OCI-LY1 (cell line): ENCODE data around the gene CKB.
A peak's percentile ranks its signal among the peaks of the same experiment; 100 is the strongest.

Experiments
- H2AFZ ChIP-seq: fragments of 200-600 bp; sonication (generic), shearing (Covaris generic); 2 replicates; pipeline ENCODE4 v1.6.0; 2014; ENCODE audit warnings: antibody characterized with exemption, mild to moderate bottlenecking, low read length
- H3F3A ChIP-seq: fragments of 200-600 bp; sonication (generic), shearing (Covaris generic); 2 replicates; pipeline ENCODE4 v1.6.0; 2014; ENCODE audit warnings: mild to moderate bottlenecking, antibody characterized with exemption, low read length, moderate library complexity; ENCODE audit not compliant: insufficient read depth
- H3K27ac ChIP-seq: fragments of 200-600 bp; sonication (generic); 2 replicates; pipeline ENCODE4 v1.5.1; 2014; ENCODE audit warnings: low read length, mixed run types, mild to moderate bottlenecking, low read depth; ENCODE audit not compliant: poor library complexity, severe bottlenecking
- H3K27me3 ChIP-seq: fragments of 200-600 bp; sonication (generic); 2 replicates; pipeline ENCODE4 v1.6.0; 2014; ENCODE audit warnings: antibody characterized with exemption, mild to moderate bottlenecking, low read length, moderate library complexity; ENCODE audit not compliant: insufficient read depth
- H3K36me3 ChIP-seq: fragments of 200-600 bp; sonication (generic); 2 replicates; pipeline ENCODE4 v1.6.1; 2014; ENCODE audit warnings: mild to moderate bottlenecking, antibody characterized with exemption, low read length, moderate library complexity, mixed read lengths; ENCODE audit not compliant: insufficient read depth
- H3K4me1 ChIP-seq: fragments of 200-600 bp; sonication (generic); 2 replicates; pipeline ENCODE4 v1.5.1; 2014; ENCODE audit warnings: mild to moderate bottlenecking, low read length, moderate library complexity; ENCODE audit not compliant: insufficient read depth, severe bottlenecking
- H3K4me2 ChIP-seq: fragments of 200-600 bp; sonication (generic), shearing (Covaris generic); 2 replicates; pipeline ENCODE4 v1.6.1; 2014; ENCODE audit warnings: low read length
- H3K4me3 ChIP-seq: fragments of 200-600 bp; sonication (generic); 2 replicates; pipeline ENCODE4 v1.5.1; 2014; ENCODE audit warnings: low read length, low read depth, mild to moderate bottlenecking, mixed read lengths; ENCODE audit not compliant: poor library complexity, severe bottlenecking
- H3K79me2 ChIP-seq: fragments of 200-600 bp; shearing (Covaris generic); 2 replicates; pipeline ENCODE4 v1.6.1; 2016; ENCODE audit warnings: mixed run types, low read length, mixed read lengths; ENCODE audit not compliant: insufficient read depth
- H3K9ac ChIP-seq: fragments of 200-600 bp; sonication (generic), shearing (Covaris generic); 2 replicates; pipeline ENCODE4 v1.6.1; 2014; ENCODE audit warnings: mild to moderate bottlenecking, low read length, mixed read lengths
- H3K9me2 ChIP-seq: fragments of 200-600 bp; sonication (generic), shearing (Covaris generic); 2 replicates; pipeline ENCODE4 v1.6.1; 2014; ENCODE audit warnings: low read depth, mild to moderate bottlenecking, low read length, mixed read lengths
- H3K9me3 ChIP-seq: fragments of 200-600 bp; shearing (Covaris generic); 2 replicates; pipeline ENCODE4 v1.6.1; 2014; ENCODE audit warnings: low read length, mixed read lengths
- H4K20me1 ChIP-seq: fragments of 200-600 bp; sonication (generic), shearing (Covaris generic); 2 replicates; pipeline ENCODE4 v1.6.0; 2016; ENCODE audit warnings: mild to moderate bottlenecking, low read length; ENCODE audit not compliant: insufficient read depth
- CTCF ChIP-seq: fragments of 200-600 bp; sonication (generic), shearing (Covaris generic); IDR thresholded peaks from 2 replicates; pipeline ENCODE4 v1.5.1; 2017; ENCODE audit warnings: mild to moderate bottlenecking, antibody characterized with exemption, low read length, moderate library complexity, mixed read lengths
- EZH2 ChIP-seq: fragments of 200-600 bp; sonication (generic), shearing (Covaris generic); IDR thresholded peaks from 2 replicates; pipeline ENCODE4 v1.8.0; 2017; ENCODE audit warnings: borderline replicate concordance, mixed run types, mild to moderate bottlenecking, antibody characterized with exemption, low read length, moderate library complexity, mixed read lengths

The CKB gene

GRCh38 chr14:103524002-103524935 is 1.6 kb upstream of the CKB start:
- peaks cover 1% of the 10 kb centered on the region for H3K79me2 ChIP-seq
- no peak overlapping the region for H3K27ac ChIP-seq
- no peak overlapping the region for H3K4me3 ChIP-seq
- H3K27me3 ChIP-seq: no peaks in the 10 kb centered on the region; the same call in 1 of the 2 replicates
- H3K9me2 ChIP-seq: no peaks in the 10 kb centered on the region
- no peaks in the 10 kb centered on the region; the same call in 1 of the 2 replicates for H3K36me3 ChIP-seq
- no peaks in the 10 kb centered on the region for H3F3A ChIP-seq
- H3K4me1 ChIP-seq: peaks cover 34% of the 10 kb centered on the region
- H3K9me3 ChIP-seq: no peaks in the 10 kb centered on the region
- H3K9ac ChIP-seq: no peak overlapping the region
- H4K20me1 ChIP-seq: no peaks in the 10 kb centered on the region
- H2AFZ ChIP-seq: no peak overlapping the region
- peak; percentile 58 for TF ChIP-seq CTCF
- no peak for TF ChIP-seq EZH2
- no peak overlapping the region for H3K4me2 ChIP-seq

DNA sequence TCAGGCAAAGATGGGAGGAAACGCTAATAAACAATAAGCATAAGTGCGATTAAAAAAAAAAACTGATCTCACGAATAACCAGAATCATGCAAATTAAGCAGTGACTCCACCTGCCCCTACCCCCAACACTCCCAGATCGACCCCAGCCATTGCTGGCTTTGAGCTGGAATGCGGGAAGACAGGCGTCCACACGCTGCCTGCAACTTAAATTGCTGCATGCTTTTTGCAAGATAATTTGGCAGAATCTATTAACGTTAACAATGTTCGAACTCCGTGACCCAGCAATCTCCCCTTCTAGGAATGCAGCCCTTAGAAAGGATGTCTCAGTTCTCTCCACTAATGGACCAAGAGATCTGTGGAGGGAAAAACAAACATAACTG is 935 bp upstream of the CKB start:
- Histone ChIP-seq H4K20me1 (no peaks in the 10 kb centered on the region), H3K9ac (no peak overlapping the region), H3K9me3 (no peaks in the 10 kb centered on the region), H3K4me1 (peaks cover 32% of the 10 kb centered on the region), H3K4me2 (no peak overlapping the region), H3K27me3 (no peaks in the 10 kb centered on the region; the same call in 1 of the 2 replicates), H3K36me3 (no peaks in the 10 kb centered on the region), H3F3A (no peaks in the 10 kb centered on the region), H3K79me2 (no peaks in the 10 kb centered on the region), H3K9me2 (no peaks in the 10 kb centered on the region), H2AFZ (no peak overlapping the region), H3K27ac (no peak overlapping the region), H3K4me3 (no peak overlapping the region)
- no peak for TF ChIP-seq CTCF

DNA sequence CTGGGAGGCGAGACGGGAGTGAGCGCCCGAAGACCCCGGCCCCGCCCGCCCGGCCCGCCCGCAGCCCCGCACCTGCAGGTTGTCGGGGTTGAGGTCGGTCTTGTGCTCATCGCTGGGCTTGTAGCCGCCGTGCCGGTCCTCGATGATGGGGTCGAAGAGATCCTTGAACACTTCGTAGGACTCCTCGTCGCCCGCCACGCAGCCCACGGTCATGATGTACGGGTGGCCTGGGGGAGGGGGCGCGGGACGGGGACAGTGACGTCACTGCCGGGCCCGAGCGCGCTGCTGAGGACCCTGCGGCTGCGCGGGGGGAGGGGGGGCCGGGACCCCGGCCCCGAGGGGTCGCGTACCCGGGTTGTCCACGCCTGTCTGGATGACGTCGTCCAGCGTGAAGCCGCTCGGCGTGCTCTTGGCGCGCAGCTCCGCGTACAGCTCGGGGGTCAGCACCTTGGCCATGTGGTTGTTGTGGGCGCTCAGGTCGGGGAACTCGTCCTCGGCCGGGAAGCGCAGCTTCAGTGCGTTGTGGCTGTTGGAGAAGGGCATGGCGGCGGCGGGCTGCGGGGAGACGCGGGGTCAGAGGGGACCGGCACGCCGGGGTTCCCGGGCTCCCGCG is 573 bp downstream of the CKB start:
- H3K9ac ChIP-seq: no peak overlapping the region
- no peak overlapping the region for H3K27ac ChIP-seq
- no peak for TF ChIP-seq EZH2
- TF ChIP-seq CTCF: no peak

More for the DNA sequence above, 573 bp downstream of the CKB start:
- Histone ChIP-seq H3K36me3 (no peaks in the 10 kb centered on the region), H3K9me3 (no peaks in the 10 kb centered on the region), H3F3A (no peaks in the 10 kb centered on the region), H3K79me2 (no peaks in the 10 kb centered on the region), H3K4me3 (peak overlapping the region; percentile 55), H3K9me2 (no peaks in the 10 kb centered on the region), H2AFZ (no peak overlapping the region), H4K20me1 (no peaks in the 10 kb centered on the region), H3K27me3 (no peaks in the 10 kb centered on the region; the same call in 1 of the 2 replicates), H3K4me2 (peak overlapping the region; percentile 63), H3K4me1 (peaks cover 21% of the 10 kb centered on the region)
